ENCODE data around the gene COMT.

COMT gene

GRCh38 chr22:19997561-19998231, 56.1 kb downstream of the COMT start:
- no peak for DNase-seq

- no peak for DNase-seq
Measured at GRCh38 chr22:19998232-19998951, 56.8 kb downstream of the COMT start.

GRCh38 chr22:19998991-19999820, 57.6 kb downstream of the COMT start:
- no peak for DNase-seq

GRCh38 chr22:20000246-20001081, 58.9 kb downstream of the COMT start:
- no peak for DNase-seq

- no peak for DNase-seq
Measured at GRCh38 chr22:20001082-20001638, 59.6 kb downstream of the COMT start.

- DNase-seq, result no peak
Measured at GRCh38 chr22:20002128-20002527, 60.6 kb downstream of the COMT start.

GRCh38 chr22:20002636-20003035, 61.1 kb downstream of the COMT start:
- no peak for DNase-seq

GRCh38 chr22:20003304-20003703, 61.7 kb downstream of the COMT start:
- no peak for DNase-seq

- DNase-seq, result no peak
Measured at GRCh38 chr22:20004464-20004863, 62.9 kb downstream of the COMT start.

- no peak for DNase-seq
Measured at GRCh38 chr22:20008221-20008995, 66.8 kb downstream of the COMT start.

GRCh38 chr22:20009018-20009491, 67.5 kb downstream of the COMT start:
- no peak for DNase-seq

- no peak for DNase-seq
Measured at GRCh38 chr22:20009582-20010306, 68.2 kb downstream of the COMT start.

- no peak for DNase-seq
Measured at GRCh38 chr22:20010307-20011122, 68.9 kb downstream of the COMT start.

GRCh38 chr22:20011123-20011992, 69.8 kb downstream of the COMT start:
- no peak for DNase-seq

GRCh38 chr22:20011993-20012740, 70.6 kb downstream of the COMT start:
- no peak for DNase-seq

- no peak for DNase-seq
Measured at GRCh38 chr22:20012741-20013331, 71.3 kb downstream of the COMT start.

- DNase-seq, result no peak
Measured at GRCh38 chr22:20013382-20013871, 71.9 kb downstream of the COMT start.

Measured in NCI-H526 treated with DMSO at 0.1 percent for 48 hours (cell line).